Panc1 (cell line): Measurements from ENCODE around the gene CPD.

Source experiments
- CTCF ChIP-seq: fragments of 450-650 bp; IDR thresholded peaks from 2 replicates; pipeline ENCODE4 v1.5.1; 2017; ENCODE audit warnings: mild to moderate bottlenecking
- POLR2AphosphoS5 ChIP-seq: IDR thresholded peaks from 2 replicates; pipeline ENCODE4 v1.6.1; 2012; ENCODE audit warnings: mild to moderate bottlenecking, low read depth, low read length, moderate library complexity
- SIN3A ChIP-seq: IDR thresholded peaks from 2 replicates; pipeline ENCODE4 v1.6.1; 2012; ENCODE audit warnings: low read depth, mild to moderate bottlenecking, low read length, moderate library complexity, borderline replicate concordance; ENCODE audit not compliant: insufficient read depth
- TCF7L2 ChIP-seq: IDR thresholded peaks from 2 replicates; pipeline ENCODE4 v1.6.1; 2011; ENCODE audit warnings: mild to moderate bottlenecking, low read depth, low read length, inconsistent platforms
- TF ChIP-seq, protein P1 (sequence below), 2 experiments: IDR thresholded peaks; 2 replicates each; pipeline ENCODE4 v1.6.1; 2011 to 2012; ENCODE audit warnings: low read depth in 2 of 2, control low read depth in 1 of 2, low read length in 1 of 2, mild to moderate bottlenecking in 1 of 2, moderate library complexity in 1 of 2; ENCODE audit not compliant: insufficient read depth in 1 of 2

DNA sequence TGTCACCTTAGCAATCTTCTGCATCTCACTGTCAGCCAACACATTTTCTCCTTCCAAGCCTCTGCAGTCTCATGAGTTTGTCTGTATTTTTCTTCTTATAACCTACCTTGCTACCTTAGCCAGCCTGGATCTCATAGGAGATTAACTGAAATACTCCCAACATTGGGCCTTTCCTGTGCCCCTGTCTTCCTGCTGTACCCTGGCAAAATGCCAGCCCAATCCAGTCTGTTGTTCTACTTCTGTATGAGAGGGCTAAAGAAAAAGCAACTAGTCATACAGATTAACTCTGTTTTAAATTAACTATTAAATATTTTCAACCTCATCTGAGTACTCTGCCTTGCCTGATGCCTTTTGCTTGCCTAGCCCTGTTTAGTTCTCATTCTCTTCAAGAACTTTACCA, 116.9 kb downstream of the CPD start:
- TF ChIP-seq CTCF (no peak), POLR2AphosphoS5 (no peak), SIN3A (no peak), TCF7L2 (no peak)
- TF ChIP-seq, protein P1, sequence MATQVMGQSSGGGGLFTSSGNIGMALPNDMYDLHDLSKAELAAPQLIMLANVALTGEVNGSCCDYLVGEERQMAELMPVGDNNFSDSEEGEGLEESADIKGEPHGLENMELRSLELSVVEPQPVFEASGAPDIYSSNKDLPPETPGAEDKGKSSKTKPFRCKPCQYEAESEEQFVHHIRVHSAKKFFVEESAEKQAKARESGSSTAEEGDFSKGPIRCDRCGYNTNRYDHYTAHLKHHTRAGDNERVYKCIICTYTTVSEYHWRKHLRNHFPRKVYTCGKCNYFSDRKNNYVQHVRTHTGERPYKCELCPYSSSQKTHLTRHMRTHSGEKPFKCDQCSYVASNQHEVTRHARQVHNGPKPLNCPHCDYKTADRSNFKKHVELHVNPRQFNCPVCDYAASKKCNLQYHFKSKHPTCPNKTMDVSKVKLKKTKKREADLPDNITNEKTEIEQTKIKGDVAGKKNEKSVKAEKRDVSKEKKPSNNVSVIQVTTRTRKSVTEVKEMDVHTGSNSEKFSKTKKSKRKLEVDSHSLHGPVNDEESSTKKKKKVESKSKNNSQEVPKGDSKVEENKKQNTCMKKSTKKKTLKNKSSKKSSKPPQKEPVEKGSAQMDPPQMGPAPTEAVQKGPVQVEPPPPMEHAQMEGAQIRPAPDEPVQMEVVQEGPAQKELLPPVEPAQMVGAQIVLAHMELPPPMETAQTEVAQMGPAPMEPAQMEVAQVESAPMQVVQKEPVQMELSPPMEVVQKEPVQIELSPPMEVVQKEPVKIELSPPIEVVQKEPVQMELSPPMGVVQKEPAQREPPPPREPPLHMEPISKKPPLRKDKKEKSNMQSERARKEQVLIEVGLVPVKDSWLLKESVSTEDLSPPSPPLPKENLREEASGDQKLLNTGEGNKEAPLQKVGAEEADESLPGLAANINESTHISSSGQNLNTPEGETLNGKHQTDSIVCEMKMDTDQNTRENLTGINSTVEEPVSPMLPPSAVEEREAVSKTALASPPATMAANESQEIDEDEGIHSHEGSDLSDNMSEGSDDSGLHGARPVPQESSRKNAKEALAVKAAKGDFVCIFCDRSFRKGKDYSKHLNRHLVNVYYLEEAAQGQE (IDR thresholded peaks at IDR 0.05; ENCODE audit: insufficient read depth in 1 of 2, low read depth in 2 of 2, low read length in 1 of 2): no peak
